Activated CD4-positive, alpha-beta T cell treated with anti-CD3 and anti-CD28 coated beads, Interleukin-10, Interleukin-2, amounts not matched to agents 100 ng/mL and 50 ng/mL, durations not matched to agents 16 hours and 8 hours (primary cell): ENCODE measurements around the gene NOL7.

Source experiments
- DNase-seq: peaks from one replicate; pipeline ENCODE4 v3.0.0-alpha.2; 2020

NOL7 gene

GRCh38 chr6:13614926-13615791, at the start of gene NOL7:
TSS of gene NOL7 (plus strand) at chr6:13615335. CDS start at chr6:13615359, 24 bp downstream.
- DNase-seq = peak; percentile 99

DNA sequence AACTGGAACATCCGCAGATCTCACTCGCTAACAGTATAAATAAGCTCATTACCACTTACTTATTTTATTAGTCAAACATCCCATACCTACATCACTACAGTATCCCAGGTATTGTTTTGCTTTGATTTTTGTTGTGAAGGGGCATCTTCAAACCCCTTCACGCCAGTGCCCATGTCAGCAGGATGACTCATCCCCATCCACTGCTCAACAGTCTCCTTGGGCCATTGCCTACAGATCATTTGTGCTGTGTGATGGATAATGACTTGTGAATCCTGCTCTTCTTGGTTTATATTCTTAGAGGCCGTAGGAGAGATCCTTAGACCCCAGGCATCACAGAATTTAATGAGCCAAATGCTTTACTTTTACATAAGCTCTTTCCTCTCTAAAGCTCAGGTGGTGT, 49.2 kb upstream of the NOL7 start:
- DNase-seq = no peak

GRCh38 chr6:13566500-13566899, 48.6 kb upstream of the NOL7 start:
- no peak for DNase-seq

- no peak for DNase-seq
These were observed 46.2 kb upstream of the NOL7 start for GRCh38 chr6:13568970-13569369.

DNA sequence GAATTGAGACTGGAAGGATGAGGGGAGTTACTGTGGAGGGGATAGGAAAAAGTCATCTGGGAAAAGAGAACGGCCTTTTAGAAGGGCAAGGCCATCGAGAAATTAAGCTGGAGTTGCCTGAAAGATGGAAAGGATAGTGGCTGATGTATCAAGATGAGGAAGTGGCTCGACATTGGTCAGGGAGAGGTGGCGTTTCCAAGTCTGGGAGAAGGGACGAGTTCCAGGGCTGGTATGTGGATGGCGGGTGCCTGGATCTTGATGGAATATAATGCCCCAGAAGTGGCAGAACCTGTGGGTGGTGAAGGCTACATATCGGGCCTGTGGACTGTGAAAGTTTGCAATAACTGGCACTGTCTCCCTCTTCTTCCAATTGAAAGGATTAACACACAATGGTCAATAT, 42.9 kb upstream of the NOL7 start:
- DNase-seq = no peak

DNA sequence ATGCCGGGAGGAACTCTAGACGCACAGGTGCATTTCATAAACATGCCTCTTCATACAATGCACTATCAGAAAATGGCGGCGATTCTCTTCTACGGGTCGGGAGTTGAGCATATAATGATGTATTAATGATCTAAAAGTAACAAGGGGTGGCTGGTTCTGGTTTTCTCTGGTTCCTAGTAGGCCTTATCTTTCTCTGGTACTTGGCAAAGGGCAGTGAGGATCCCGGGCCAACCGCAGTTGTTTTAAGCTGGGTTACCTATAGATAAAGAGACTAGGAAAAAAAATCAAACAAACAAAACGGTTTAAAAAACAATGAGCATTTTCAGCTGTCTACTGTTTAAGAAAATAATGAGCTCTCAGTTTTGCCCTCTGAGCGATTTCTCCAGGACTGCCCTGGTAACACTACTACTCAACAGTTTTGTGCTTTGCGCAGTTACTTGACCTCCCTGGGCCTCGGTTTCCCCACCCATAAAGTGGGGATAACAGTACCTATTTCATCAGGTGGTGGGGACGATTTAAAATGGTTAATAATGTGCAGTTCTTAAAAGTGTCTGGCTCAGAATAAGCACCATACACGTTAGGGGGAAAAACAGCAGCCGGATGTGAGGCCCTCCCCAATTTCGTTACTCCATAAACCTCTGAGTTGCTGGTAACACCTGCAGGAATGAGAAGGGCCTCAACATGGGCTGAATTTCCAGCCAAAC, 42.0 kb upstream of the NOL7 start:
- no peak for DNase-seq

DNA sequence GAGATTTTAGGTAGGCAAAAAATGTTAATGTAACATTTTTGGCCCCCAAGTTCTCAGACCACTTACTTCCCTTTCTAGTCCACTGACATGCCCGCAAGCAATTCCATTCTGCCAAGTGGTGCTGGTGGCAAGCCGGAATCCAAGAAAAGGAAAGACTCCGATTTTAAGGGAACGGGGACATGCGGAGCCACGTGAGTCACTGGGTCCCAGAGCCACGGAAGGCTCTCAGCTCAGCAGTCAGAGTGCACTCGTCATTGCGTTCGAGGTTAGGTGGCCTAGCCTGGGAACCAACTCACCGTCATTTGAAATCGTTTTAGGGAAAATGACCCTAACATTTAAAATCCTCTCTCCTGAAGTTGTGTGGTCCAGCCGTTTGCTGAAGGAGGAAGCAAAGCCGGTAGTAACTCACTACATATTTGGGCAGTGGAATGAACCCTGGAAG, 41.4 kb upstream of the NOL7 start:
- DNase-seq = no peak

GRCh38 chr6:13574149-13574570, 41.0 kb upstream of the NOL7 start:
- peak; percentile 97 for DNase-seq

- DNase-seq = peak; percentile 85
These were observed 40.4 kb upstream of the NOL7 start, which contains the start of gene SIRT5 for GRCh38 chr6:13574571-13575376. TSS of gene SIRT5 (plus strand) at chr6:13574601. CDS start at chr6:13584111, 9,510 bp downstream.

GRCh38 chr6:13575377-13575775, 39.8 kb upstream of the NOL7 start:
- DNase-seq = no peak

DNA sequence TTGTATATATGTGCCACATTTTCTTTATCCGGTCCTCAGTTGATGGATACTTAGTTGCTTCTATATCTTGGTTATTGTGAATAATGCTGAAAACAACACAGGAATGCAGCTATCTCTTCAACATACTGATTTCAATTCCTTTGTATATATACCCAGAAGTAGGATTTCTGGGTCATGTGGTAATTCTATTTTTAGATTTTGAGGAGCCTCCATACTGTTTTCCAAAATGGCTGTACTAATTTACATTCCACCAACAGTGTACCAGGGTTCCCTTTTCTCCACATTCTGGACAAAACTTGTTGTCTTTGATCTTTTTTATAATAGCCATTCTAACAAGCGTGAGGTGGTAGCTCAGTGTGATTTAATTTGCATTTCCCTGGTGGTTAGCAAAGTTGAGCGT, 39.1 kb upstream of the NOL7 start:
- no peak for DNase-seq

- no peak for DNase-seq
These were observed 37.2 kb upstream of the NOL7 start for GRCh38 chr6:13577926-13578325.

DNA sequence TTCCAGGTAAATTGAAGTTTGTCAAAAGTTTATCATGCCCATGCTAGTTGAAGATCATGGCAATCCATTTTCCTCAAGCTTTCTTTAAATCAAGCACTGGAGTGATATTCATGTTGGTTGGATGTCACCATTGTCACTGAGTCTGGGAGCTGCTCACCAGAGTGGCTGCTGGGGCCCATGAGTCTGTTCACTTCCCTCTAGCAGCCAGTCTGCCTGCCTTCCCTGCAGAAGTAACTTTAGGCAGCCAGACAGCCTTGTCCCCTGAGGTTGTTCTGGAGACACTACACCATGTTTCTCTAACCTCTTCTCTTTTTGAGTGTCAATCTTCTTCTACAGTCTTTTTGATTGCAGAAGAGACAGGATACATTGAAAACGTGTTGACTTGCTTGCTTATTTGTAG, 35.2 kb upstream of the NOL7 start:
- DNase-seq = no peak

DNA sequence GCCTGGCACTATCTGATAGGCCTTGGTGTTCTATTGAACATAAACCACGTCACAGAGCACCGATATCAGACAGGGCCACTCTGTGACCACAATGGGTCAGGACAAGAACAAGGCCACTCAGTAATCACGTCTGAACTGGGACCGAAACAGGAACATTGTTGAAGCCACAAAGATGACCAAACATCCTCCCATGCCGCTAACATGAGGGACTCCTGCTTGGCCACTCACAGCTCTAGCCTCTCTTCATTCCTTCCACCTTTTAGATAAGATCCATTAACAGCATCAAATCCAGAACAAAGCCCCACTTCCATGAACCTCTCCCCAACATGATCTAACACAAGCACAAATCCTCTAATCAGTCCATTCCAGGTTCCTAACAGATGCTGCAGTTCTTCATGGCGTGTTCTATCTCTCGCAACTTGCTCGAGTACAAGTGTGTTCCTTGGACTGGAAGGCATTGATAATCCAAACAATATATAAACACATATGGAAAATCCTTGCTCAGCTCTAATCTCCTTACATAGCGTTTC, 33.4 kb upstream of the NOL7 start:
- no peak for DNase-seq

DNA sequence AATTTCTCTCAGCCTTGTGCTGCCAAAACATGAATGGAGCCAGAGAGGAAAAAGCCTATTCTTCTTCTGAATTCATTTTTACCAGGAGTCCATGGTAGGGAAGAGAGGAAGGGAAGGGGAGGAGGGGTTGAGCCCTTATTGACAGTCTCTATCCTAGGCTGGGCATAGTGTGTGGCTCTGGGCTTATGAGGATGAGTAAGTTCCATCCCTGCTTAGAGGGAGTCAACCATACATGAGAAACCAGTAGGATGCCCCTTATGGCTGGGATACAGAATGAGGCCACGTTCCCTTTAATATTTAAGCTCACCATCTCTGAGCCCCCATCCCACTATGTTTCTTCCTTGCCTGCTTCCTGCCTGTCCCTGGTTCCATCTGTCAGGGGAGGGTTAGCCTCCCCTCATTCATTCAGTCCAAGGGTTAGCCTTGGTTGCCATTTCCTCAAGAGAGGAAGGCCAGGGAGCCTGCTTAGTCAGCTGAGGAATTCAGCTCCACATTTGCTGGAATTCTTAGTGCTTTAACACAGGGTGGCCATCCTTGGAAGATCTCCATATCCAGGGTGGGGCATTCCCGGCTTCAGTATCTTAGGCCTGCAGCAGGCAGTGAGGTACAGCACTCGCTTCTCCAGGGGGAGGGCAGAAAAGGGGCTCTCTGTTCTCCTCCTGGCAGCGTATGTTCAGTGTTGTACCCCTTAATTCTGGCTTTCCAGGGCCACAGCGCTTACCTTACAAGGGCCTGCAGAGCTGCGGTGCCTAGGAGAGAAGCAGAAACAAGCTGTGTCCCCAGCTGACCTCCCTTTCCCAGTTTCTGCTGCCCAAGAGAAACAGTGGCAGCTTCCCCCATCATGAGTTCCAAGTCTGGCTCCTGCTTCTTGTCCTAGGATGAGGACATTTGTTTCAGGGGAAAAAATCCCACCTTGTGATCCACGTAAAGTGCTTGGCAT, 28.3 kb upstream of the NOL7 start:
- DNase-seq = no peak

GRCh38 chr6:13589801-13590200, 25.3 kb upstream of the NOL7 start:
- DNase-seq = no peak

- no peak for DNase-seq
These were observed 24.5 kb upstream of the NOL7 start for GRCh38 chr6:13590574-13591153.

- DNase-seq = no peak
These were observed 23.8 kb upstream of the NOL7 start for GRCh38 chr6:13591205-13591921.

DNA sequence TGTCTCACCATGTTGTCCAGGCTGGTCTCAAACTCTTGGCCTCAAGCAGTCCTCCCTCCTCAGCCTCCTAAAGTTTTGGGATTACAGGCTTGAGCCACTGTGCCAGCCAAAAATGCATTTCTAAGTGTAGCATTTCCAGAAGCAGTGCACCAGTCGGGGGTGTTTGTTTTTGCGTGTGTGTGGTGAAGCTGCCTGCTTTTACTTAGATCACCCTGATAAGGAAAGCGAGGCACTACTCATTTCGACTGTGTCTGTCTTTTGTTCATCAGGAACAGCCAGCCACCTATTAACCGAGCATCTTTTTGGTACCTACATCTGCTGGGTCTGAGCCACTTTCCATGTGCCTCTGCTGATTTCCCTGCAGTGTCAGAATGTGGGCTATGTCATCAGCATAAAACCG, 22.0 kb upstream of the NOL7 start:
- DNase-seq = peak; percentile 32

- DNase-seq = no peak
These were observed 21.4 kb upstream of the NOL7 start for GRCh38 chr6:13593720-13594119.

DNA sequence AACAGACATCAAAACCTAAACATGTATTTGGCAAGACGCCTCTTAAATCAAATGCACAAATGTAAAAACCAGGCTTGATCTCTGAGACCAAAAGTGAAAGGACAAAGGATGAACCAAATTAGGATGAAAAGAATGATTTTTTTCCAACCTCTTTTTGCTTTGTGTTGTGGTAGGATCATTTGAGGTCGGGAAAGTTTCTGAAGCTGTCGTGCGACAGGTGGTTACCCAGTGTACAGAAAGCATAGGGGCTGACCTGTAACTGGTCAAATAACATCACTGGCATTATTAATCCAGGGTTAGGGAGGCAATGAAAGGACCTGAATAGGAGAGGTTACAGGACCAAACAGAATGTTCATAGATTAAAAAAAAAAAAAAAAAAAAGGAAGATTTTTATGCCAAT, 18.1 kb upstream of the NOL7 start:
- DNase-seq = no peak
